ENCODE measurements around the gene GRIPAP1.

The GRIPAP1 gene

DNA sequence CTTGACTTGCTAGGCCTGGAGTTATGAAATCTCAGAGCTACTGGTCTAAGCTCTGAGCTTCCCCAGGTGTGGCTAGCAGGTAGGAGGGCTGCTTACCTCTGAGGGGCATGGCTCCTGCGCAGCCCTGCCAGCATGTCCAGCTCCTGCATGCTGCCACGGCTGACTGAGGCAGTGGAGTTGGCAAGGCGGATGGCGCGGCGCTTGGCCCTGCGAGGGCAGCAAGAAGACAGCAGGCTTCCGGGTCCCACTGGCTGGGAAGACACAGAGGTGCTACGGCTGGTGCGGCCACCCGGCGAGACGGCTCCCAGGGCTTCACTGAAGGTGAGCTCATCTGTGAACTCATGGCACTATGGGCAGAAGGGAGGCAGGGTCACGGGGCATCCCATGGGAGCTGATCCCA, 36.1 kb downstream of the GRIPAP1 start:
- Mint-ChIP-seq H3K4me3 (no peak overlapping the region), H3K27me3 (ENCODE audit: low read depth, poor library complexity) (peaks cover 2% of the 10 kb centered on the region), H3K9me3 (peaks cover 51% of the 10 kb centered on the region), H3K36me3 (ENCODE audit: low read depth) (peaks cover 5% of the 10 kb centered on the region), H3K4me1 (peaks cover 26% of the 10 kb centered on the region), H3K27ac (no peak overlapping the region)
- TF ChIP-seq, protein P1, sequence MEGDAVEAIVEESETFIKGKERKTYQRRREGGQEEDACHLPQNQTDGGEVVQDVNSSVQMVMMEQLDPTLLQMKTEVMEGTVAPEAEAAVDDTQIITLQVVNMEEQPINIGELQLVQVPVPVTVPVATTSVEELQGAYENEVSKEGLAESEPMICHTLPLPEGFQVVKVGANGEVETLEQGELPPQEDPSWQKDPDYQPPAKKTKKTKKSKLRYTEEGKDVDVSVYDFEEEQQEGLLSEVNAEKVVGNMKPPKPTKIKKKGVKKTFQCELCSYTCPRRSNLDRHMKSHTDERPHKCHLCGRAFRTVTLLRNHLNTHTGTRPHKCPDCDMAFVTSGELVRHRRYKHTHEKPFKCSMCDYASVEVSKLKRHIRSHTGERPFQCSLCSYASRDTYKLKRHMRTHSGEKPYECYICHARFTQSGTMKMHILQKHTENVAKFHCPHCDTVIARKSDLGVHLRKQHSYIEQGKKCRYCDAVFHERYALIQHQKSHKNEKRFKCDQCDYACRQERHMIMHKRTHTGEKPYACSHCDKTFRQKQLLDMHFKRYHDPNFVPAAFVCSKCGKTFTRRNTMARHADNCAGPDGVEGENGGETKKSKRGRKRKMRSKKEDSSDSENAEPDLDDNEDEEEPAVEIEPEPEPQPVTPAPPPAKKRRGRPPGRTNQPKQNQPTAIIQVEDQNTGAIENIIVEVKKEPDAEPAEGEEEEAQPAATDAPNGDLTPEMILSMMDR (IDR thresholded peaks at IDR 0.05): no peak
- no peak for DNase-seq

DNA sequence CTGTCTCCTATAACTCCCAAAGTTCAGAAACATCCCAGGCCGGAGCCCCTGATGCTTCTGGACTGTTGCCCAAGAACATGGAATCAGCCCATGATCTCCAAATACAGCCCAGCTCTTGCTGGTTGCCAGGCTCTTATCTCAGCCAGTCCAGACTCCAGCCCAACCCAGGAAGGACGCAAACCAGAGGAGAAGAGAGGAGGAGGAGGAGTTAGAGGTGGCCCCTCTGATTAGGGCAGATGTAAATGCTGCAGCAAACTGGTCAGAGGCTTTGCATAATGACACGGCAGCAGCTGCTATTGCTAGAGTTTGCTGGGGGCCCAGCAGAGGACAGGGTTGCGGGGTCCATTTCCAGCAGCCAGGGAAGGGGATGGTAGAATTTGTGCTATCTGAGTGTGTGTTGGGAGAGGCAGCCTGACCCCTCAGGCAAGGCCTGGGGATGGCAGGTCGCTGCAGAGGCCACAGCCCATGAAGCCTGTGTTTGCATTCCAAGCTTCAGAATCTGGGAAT, 40.4 kb downstream of the GRIPAP1 start:
- TF ChIP-seq, protein P1 (IDR thresholded peaks at IDR 0.05): no peak
- Mint-ChIP-seq H3K9me3 (peaks cover 43% of the 10 kb centered on the region), H3K27ac (peak overlapping the region; percentile 91), H3K27me3 (ENCODE audit: low read depth, poor library complexity) (no peaks in the 10 kb centered on the region), H3K4me1 (peaks cover 36% of the 10 kb centered on the region), H3K4me3 (peak overlapping the region; percentile 59), H3K36me3 (ENCODE audit: low read depth) (peaks cover 5% of the 10 kb centered on the region)
- no peak for DNase-seq

DNA sequence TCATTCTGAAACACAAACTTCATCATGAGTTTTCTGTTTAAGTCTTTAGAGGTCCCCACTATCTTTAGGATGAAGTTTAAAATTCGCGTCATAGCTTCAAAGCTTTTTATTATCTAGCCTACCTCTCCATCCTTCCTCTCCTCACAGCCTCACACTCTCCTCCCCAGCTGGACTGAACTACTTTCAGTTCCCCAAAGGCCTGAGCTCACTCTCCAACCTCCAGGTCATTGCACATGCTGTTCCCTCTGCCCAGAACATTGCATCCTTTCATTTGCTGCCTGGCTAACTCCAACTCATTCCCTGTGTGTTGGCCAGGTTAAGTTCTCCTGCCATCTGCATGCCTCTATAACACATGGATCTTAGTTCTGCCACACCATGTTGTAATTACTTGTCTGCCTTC, 41.8 kb downstream of the GRIPAP1 start:
- Mint-ChIP-seq H3K9me3 (peaks cover 47% of the 10 kb centered on the region), H3K4me1 (peaks cover 46% of the 10 kb centered on the region), H3K36me3 (ENCODE audit: low read depth) (peaks cover 10% of the 10 kb centered on the region), H3K27ac (no peak overlapping the region), H3K4me3 (peak overlapping the region; percentile 54), H3K27me3 (ENCODE audit: low read depth, poor library complexity) (peaks cover 3% of the 10 kb centered on the region)
- no peak for DNase-seq
- TF ChIP-seq, protein P1 (IDR thresholded peaks at IDR 0.05): no peak

DNA sequence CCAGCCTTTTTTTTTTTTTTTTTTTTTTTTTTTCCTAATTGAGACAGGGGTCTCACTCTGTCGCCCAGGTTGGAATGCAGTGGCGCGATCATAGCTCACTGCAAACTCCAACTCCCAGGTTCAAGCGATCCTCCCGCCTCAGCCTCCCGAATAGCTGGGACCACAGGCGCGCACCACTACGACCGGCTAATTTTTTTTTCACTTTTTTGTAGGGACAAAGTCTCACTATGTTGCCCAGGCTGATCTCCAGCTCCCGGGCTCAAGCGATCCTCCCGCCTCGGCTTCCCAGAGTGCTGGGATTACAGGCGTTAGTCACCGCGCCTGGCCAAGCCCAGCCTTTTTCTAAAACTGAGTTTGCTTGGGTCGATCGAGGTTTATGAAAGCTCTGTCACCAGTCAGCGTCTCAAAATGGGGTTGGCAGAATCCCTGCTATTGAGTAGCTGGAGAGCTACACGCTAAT, 43.4 kb downstream of the GRIPAP1 start:
- Mint-ChIP-seq H3K27ac (peak overlapping the region; percentile 100), H3K9me3 (peaks cover 51% of the 10 kb centered on the region), H3K4me1 (peaks cover 57% of the 10 kb centered on the region), H3K36me3 (ENCODE audit: low read depth) (peaks cover 16% of the 10 kb centered on the region), H3K4me3 (peak overlapping the region; percentile 100), H3K27me3 (ENCODE audit: low read depth, poor library complexity) (peaks cover 3% of the 10 kb centered on the region)
- no peak for DNase-seq
- TF ChIP-seq, protein P1 (IDR thresholded peaks at IDR 0.05): no peak

DNA sequence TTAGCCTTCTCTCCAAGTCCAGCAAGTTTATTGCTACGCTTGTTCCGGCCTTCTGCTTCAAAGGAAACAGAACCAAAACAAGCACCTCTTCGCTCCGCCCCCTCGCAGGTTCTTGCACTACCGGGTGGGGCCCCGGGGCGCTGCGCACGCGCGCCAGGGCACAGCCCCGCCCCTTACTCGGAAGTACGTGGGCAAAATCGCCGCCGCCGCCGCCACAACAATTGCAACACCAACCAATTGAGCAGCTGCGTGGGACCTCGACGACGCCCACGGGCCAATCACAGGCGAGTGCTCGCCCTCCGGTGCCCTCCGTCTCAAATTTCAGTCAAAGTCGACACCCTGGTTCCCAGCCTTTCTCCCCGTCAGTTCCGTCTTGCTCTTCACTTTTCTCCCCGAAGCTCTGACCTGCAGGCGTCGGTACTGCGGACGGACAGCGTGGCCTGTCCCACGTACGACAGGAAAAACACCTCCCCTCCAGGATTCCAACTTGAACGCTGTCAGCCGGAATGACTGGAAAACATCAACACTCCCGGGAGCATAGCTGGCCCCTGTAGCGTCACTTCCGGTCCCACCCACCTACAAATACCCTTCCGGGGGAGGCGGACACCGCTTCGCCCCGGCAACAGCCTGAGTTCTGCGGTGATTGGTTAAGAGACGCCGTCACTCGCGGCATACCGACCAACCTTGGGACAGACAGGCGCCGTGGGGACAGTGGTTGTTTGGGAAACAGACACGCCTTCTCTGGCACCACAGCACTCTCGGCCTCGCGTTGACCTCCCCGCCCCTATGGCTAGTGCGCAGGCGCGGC, 44.0 kb downstream of the GRIPAP1 start:
- peaks cover 58% of the 10 kb centered on the region for H3K4me1 Mint-ChIP-seq
- DNase-seq: peak; percentile 88
- peak overlapping the region; percentile 100 for H3K4me3 Mint-ChIP-seq
- peaks cover 16% of the 10 kb centered on the region for H3K36me3 Mint-ChIP-seq (ENCODE audit: low read depth)
- peak overlapping the region; percentile 100 for H3K27ac Mint-ChIP-seq
- H3K9me3 Mint-ChIP-seq: peaks cover 47% of the 10 kb centered on the region
- TF ChIP-seq, protein P1 (IDR thresholded peaks at IDR 0.05): no peak
- peaks cover 3% of the 10 kb centered on the region for H3K27me3 Mint-ChIP-seq (ENCODE audit: low read depth, poor library complexity)
